ENCODE measurements around the gene CMTM8.
A peak's percentile ranks its signal among the peaks of the same experiment; 100 is the strongest.
"Not testable (repeated sequence)": the region's sequence is repeated elsewhere in the genome, so short reads cannot be mapped to it uniquely, and the experiment has no call there.

CMTM8 gene, protein sequence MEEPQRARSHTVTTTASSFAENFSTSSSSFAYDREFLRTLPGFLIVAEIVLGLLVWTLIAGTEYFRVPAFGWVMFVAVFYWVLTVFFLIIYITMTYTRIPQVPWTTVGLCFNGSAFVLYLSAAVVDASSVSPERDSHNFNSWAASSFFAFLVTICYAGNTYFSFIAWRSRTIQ

DNA sequence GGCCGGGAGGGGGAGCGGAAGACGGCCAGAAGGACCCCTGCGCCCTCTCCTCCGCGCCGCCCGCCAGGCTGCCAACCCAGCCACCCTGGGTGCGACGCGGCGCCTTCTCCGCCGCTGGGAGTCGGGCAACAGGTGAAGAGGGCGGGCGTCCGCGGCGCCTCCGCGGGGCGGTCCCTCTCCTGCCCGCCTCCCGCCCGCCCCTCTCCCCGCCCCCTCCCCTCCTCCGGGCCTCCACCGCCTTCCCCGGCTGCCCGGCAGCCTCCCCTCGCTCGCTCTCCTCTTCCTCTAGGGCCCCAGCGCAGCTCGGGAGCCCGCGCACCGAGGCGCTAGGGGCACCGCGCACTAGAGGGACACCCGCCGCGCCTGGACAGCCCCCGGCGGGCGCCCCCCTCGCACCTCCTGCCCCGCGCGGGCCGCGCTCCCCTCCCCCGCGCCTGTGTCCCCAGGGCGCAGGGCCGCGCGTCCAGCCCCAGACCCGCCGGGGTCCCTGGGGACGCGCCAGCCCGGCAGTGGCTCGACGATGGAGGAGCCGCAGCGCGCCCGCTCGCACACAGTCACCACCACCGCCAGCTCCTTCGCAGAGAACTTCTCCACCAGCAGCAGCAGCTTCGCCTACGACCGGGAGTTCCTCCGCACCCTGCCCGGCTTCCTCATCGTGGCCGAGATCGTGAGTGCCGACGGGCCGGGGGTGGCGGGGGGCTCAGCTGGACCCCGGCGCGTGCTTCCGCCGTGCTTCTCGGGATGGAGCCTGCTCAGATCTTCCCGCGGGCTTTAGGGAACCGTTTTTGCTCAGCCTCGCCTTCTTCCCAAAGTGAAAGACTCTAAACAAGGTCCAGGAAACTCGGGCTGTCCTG, at the start of gene CMTM8:
Gene CMTM8, plus strand, starts transcription at position 228 of the 854 bp plus-strand sequence. Its CDS starts 293 bp downstream, at position 521.
- peak; percentile 58 for DNase-seq (ENCODE audit: low read depth, low spot score)

- no peak for DNase-seq (ENCODE audit: low read depth, low spot score)
These were observed 48.8 kb upstream of the CMTM8 start for GRCh38 chr3:32189693-32190092.

DNA sequence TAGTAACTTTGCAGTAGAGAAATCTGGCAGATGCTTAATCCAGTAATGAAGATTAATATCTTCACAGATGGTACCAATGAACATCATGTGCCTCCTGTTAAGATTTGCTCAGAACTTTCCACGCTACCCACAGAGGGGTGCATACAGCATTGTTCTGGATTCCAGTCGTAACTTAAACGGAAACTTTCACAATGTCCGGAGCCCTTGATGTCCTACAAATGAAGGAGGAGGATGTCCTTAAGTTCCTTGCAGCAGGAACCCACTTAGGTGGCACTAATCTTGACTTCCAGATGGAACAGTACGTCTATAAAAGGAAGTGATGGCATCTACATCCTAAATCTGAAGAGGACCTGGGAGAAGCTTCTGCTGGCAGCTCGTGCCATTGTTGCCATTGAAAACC, 47.9 kb upstream of the CMTM8 start:
- not testable (repeated sequence) for DNase-seq (ENCODE audit: low read depth, low spot score)

DNA sequence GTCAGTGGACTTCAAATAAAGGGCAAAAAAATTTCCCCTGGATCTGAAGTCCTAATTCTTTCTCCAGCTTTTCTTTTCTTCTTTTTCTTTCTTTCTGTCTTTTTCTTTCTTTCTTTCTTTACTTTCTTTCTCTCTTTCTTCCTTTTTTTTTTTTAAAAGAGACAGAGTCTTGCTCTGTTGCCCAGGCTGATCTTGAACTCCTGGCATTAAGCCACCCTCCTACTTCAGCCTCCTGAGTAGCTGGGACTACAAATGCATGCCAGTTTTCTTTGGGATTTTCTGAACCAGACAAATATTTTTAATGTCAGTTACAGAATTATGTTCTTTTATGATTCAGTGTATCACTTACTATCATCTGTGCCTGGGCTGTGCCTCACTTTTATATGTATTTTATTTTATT, 45.4 kb upstream of the CMTM8 start:
- no peak for DNase-seq (ENCODE audit: low read depth, low spot score)

DNA sequence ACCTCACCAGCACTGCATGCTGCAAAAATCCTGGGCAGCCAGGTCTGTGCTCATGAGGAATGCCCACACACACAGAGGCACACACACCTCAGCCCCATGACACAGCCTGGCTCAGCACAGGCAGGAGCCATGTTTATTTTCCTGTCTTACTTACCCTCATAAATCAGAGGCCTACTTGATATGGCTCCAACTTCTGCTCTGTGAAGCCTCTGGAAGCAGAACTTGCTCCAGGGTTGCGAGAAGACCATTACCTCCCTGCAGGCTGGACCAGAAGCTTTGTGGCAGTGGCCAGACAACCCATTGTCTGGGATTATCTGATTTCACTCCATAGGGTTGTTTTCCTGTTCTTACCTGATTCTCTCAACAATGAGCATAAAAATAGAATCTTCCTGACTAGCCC, 43.8 kb upstream of the CMTM8 start:
- no peak for DNase-seq (ENCODE audit: low read depth, low spot score)

DNA sequence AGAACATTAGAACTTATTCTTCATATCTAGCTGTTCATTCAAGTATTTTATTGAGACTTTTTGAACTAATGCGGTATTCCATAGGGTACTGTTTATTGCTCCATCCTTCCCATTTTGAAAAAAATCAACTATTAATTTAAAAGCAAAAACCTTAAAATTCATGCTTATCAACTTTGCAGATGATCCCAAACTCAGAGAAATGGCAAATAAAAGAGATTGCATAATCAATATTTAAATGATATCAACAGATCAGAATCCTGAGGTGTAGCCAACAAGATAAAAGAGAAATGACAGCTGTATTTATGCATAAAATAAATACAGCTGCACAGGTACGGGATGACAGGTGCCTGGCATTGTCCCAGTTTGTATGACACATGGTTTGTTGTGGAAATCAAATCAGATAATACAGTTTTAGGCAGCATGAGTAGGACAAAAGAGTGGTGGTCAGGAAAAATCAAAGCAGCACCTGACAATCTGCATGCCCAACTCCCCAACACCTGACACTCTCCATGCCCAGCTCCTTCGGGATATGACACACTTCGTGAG, 42.4 kb upstream of the CMTM8 start:
- no peak for DNase-seq (ENCODE audit: low read depth, low spot score)

DNA sequence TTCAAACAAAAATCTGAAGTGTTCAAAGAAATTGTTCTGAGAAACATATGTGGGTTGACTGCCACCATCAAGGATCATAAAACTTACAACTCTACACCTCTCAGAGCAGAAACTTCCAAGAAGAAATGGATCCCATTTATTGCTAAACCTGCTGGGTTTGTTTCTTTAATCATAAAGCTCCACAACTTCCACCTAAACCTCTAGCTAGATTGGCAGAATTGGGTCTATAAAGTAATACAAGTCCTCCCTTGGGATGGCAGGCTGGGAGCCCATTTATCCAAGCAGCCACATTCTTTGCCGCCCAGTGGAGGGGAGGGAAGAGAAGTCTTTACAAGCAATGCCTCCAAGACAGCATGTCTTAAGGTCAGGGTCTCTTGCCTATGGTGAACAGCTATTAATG, 40.5 kb upstream of the CMTM8 start:
- no peak for DNase-seq (ENCODE audit: low read depth, low spot score)

DNA sequence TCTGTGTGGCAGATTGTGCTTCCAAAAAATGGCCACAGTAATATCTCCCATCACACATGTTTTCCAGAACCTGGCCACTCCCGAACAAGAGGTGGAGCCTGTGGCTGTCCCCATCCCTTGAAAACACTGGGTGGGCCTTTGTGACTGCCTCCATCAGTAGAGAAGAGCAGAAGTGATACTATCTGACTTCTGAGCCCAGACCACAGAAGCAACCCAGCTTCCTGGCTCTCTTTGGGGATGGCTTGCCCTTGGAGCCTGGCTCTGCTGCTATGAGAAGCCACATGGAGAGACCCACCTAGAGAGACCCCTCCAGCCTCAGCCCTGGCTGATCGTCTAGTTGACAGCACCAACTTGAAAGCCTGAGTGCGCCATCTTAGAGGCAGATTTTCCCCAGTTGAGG, 39.8 kb upstream of the CMTM8 start:
- DNase-seq (ENCODE audit: low read depth, low spot score) = no peak

DNA sequence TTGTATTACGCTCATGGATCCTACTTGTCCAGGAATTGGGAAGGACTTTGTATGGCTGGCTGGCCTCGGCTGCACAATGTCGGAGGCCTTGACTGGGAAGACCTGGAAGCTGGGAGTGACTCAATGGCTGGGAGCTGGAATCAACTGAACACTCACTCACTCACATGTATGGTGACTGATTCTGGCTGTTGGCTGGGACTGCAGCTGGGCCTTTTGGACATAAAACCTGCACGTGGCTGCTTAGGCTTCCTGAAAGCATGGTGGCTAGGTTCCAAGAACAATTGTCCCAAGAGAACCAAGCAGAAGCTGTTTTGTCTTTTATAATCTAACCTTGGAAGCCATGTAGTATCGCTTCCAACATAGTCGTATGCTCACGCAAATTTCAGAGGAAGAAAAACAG, 38.0 kb upstream of the CMTM8 start:
- no peak for DNase-seq (ENCODE audit: low read depth, low spot score)

GRCh38 chr3:32200992-32201758, 37.3 kb upstream of the CMTM8 start:
- peak; percentile 74 for DNase-seq (ENCODE audit: low read depth, low spot score)

DNA sequence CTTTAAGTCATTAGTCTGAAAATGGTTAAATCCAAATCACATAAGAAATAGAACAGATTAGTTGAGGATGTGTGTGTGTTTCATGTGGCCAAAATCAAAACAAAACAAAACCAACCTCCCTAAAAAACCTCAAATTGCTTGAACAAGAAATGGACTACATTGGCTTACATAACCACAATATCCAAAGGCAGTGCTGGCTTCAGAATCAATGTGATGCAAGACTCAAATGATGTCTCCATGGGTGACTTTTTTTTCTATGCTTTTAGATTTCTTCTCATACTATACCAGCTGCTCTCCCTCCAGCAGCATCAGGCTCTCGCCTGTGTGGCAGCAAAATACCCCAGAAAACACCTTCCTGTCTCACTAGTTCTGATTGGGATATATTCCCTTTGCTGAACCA, 36.0 kb upstream of the CMTM8 start:
- no peak for DNase-seq (ENCODE audit: low read depth, low spot score)

DNA sequence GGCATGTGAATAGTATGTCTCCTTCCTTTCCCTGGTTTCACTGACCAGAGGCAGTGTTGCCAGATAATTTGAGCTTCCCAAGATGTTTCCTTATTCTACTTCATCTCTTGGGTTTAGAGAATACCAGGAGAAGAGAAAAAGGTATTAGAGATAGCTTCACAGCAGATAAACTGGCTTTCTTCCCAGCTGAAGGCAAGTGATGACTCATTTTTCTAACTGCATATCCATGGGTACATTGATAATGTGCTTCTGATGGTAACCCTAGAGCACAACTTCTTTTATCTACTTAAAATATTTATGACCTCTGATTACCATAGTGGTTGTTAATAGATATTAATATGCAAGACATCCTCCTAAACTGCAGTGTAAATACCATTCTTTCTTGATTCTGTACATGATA, 34.6 kb upstream of the CMTM8 start:
- DNase-seq (ENCODE audit: low read depth, low spot score) = no peak

DNA sequence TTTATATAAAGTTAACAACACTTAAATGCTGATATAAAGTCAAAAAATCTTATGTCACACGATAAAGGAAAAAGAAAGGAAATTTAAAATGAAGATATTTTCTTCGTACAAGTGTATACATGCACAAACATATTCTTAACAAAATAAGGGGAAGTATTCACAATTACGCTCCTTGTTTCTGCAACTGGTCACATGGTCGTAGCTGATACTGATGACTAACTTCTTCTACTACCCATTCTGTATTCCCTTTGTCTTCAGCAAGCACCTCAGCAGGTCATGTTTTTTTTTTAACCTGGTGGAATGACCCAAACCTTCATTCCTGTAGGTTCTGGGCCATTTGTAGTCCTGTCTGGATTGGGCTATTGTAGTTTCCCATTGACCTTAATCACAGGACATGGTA, 30.0 kb upstream of the CMTM8 start:
- no peak for DNase-seq (ENCODE audit: low read depth, low spot score)

GRCh38 chr3:32215185-32215584, 23.3 kb upstream of the CMTM8 start:
- no peak for DNase-seq (ENCODE audit: low read depth, low spot score)

DNA sequence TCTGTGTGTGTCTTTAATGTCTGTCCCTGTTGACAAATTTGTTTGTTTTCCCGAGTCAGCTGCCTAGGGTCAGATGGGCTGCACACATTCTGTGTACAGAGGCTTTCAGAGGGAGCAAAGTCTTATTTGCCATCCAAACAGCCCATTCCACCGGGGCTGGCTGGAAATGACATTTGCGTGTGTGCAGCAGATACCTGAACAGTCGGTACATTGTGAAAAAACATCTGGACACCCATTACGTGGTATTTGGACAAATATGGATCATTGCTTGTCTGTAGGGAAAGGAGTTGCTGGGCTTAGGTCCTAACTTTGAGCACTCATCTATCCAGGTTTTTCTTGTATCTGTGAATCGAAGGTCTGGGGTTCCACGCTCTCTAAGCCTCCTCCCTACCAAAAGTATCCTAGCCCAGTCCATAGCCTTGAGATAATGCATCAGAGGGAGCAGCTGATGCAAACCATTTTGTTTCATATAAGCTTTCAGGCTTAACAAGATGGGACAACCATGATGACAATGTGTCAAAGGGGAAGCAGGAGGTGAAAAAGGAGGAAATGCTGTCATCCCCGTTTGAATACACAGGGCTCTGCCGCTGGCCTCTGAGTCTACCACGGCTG, 22.2 kb upstream of the CMTM8 start:
- DNase-seq (ENCODE audit: low read depth, low spot score) = no peak

DNA sequence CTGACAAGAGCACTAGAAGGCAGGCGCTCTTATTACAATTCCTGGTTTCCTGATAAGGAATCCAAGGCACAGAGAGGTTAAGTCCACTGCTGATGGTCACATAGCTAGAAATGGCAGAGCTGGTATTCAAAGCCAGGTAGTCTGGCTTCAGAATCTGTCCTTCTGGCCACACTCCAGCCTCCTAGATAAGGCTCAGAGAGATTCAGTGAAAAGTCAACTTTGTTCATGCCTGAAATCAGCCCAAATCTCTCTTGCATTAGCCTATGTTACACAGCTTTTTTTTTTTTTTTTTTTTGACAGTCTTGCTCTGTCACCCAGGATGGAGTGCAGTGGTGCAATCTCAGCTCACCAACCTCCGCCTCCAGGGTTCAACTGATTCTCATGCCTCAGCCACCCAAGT, 21.1 kb upstream of the CMTM8 start:
- DNase-seq (ENCODE audit: low read depth, low spot score) = no peak

GRCh38 chr3:32219537-32219936, 18.9 kb upstream of the CMTM8 start:
- DNase-seq (ENCODE audit: low read depth, low spot score) = no peak

DNA sequence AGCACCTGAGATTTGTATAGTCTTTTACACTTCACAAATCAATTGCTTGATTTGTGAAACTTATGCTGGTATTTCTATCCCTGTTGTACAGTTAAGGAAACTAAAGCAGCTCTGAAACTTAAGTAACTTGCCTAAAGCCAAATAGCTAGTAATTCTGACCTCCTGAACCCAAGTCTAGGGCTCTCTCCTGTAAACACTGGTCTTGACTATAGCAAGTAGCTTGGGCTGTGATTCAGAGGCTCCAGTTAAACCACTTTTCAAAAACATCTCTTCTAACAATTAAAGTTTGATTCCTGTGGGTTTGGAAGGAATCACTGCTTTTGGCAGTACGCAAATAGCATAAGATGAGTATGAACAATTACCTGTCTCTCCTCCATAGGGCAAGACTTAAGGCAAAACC, 18.5 kb upstream of the CMTM8 start:
- DNase-seq (ENCODE audit: low read depth, low spot score) = no peak

- no peak for DNase-seq (ENCODE audit: low read depth, low spot score)
These were observed 15.5 kb upstream of the CMTM8 start for GRCh38 chr3:32222950-32223349.

DNA sequence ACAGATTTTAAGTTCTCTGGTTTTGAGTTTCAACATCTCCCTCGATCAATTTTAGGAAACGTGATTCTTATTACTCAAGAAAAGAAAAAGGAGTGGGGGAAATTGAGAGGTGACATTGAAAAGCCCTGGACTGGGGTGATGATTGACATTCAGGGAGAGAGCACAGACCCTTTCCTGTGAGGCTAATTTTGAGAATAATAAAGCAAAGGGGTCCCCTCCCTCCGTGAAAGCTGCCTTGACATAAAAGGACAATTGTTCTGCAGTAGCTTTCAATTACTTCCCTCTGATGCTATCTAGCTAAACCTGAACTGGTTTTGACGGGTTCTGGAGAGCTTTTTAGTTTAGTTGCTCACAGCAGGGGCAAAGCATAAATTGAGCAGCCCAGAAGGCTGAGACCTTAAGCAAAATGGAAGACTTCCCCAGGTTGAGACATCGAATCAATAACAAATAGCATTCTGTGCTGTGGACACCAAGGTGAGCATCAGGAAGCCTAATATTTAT, 14.4 kb upstream of the CMTM8 start:
- DNase-seq (ENCODE audit: low read depth, low spot score) = no peak

- DNase-seq (ENCODE audit: low read depth, low spot score) = no peak
These were observed 11.5 kb upstream of the CMTM8 start for GRCh38 chr3:32226875-32227500.
